ENCODE results near the gene COMT. TPM values are rescaled to one million over a fixed set of nuclear protein-coding genes. Genes with fewer than 3 reads are reported as not detected.

COMT gene
- total and polyA plus RNA-seq, 9 of the 15 experiments (the other 6 are each of a cell fraction or from before 2014, with no cell fraction given), result 12.5 to 351 (median 155) TPM

- no peak for TF ChIP-seq POLR2AphosphoS2 (IDR thresholded peaks at IDR 0.05; ENCODE audit: low read length)
- TF ChIP-seq MAFG (tag; conservative IDR thresholded peaks at IDR 0.05), result no peak
- TF ChIP-seq SNRNP70 (optimal IDR thresholded peaks at IDR 0.05; ENCODE audit: low read depth, low read length), result no peak
- TF ChIP-seq ZNF277 (CRISPR knock-in tag; IDR thresholded peaks at IDR 0.05; ENCODE audit: borderline replicate concordance), result no peak
- TF ChIP-seq SAFB (IDR thresholded peaks at IDR 0.05; ENCODE audit: borderline replicate concordance, low read depth, low read length), result no peak
- no peak for TF ChIP-seq ZNF431 (CRISPR knock-in tag; IDR thresholded peaks at IDR 0.05)
- peak; percentile 10; the same call in 1 of the 2 replicates for TF ChIP-seq ZNF57 (CRISPR knock-in tag; IDR thresholded peaks at IDR 0.05)
- TF ChIP-seq DLX4 (CRISPR knock-in tag; IDR thresholded peaks at IDR 0.05), result no peak
- no peak for TF ChIP-seq NFYB (IDR thresholded peaks at IDR 0.05; ENCODE audit: extremely low read depth, insufficient read length)
- TF ChIP-seq MAFK (IDR thresholded peaks at IDR 0.05; ENCODE audit: low read length), result peak; percentile 42
- no peak for TF ChIP-seq STAG1 (CRISPR knock-in tag; IDR thresholded peaks at IDR 0.05; ENCODE audit: borderline replicate concordance)
- TF ChIP-seq HDAC6 (IDR thresholded peaks at IDR 0.05; ENCODE audit: low read depth, low read length), result peak; percentile 65; the same call in 1 of the 2 replicates
- TF ChIP-seq L3MBTL2 (IDR thresholded peaks at IDR 0.05), result no peak
- no peak for TF ChIP-seq ZNF282 (CRISPR knock-in tag; IDR thresholded peaks at IDR 0.05)
- TF ChIP-seq KDM2B (CRISPR knock-in tag; IDR thresholded peaks at IDR 0.05), result peak; percentile 8; the same call in 1 of the 2 replicates
- peak; percentile 31 for TF ChIP-seq CHD4 (IDR thresholded peaks at IDR 0.05; ENCODE audit: insufficient read depth, insufficient replicate concordance, low read depth, low read length, poor library complexity, severe bottlenecking)
- peak; percentile 99 to 100 for TF ChIP-seq RAD21 (CRISPR knock-in tag; conservative IDR thresholded peaks at IDR 0.05 in 1 of 2, IDR thresholded peaks at IDR 0.05 in 1 of 2)
- no peak for TF ChIP-seq PATZ1 (CRISPR knock-in tag; IDR thresholded peaks at IDR 0.05; ENCODE audit: borderline replicate concordance)
- no peak for TF ChIP-seq ZNF398 (CRISPR knock-in tag; IDR thresholded peaks at IDR 0.05)
- TF ChIP-seq PHF21A (IDR thresholded peaks at IDR 0.05; ENCODE audit: borderline replicate concordance, low read depth), result no peak
- peak; percentile 63; the same call in 1 of the 2 replicates for TF ChIP-seq ZKSCAN1 (IDR thresholded peaks at IDR 0.05; ENCODE audit: low read depth, low read length)
- TF ChIP-seq ZSCAN29 (IDR thresholded peaks at IDR 0.05), result no peak
- no peak for TF ChIP-seq ZNF561 (CRISPR knock-in tag; conservative IDR thresholded peaks at IDR 0.05)
These were observed 71.9 kb downstream of the COMT start (continued) for GRCh38 chr22:20013382-20013871.
